ENCODE results near the gene SLC37A4.
A peak's percentile ranks its signal among the peaks of the same experiment; 100 is the strongest.

SLC37A4 gene

GRCh38 chr11:119029340-119030028 lies 1.2 kb downstream of the SLC37A4 start:
- TF ChIP-seq FOXM1 (IDR thresholded peaks at IDR 0.05; ENCODE audit: borderline replicate concordance, low read depth) = no peak
- TF ChIP-seq RAD21 (IDR thresholded peaks at IDR 0.05; ENCODE audit: low read depth) = no peak
- TF ChIP-seq CEBPB (IDR thresholded peaks at IDR 0.05) = no peak
- TF ChIP-seq ZBTB7A (IDR thresholded peaks at IDR 0.05; ENCODE audit: low read depth) = no peak
- TF ChIP-seq TAF1 (IDR thresholded peaks at IDR 0.05; ENCODE audit: low read depth) = no peak
- TF ChIP-seq MAX (IDR thresholded peaks at IDR 0.05) = no peak
- TF ChIP-seq EP300 (IDR thresholded peaks at IDR 0.05; ENCODE audit: borderline replicate concordance) = no peak
- TF ChIP-seq REST (IDR thresholded peaks at IDR 0.05; ENCODE audit: low read depth) = no peak
- TF ChIP-seq CREB1 (IDR thresholded peaks at IDR 0.05; ENCODE audit: low read depth) = no peak
- TF ChIP-seq TEAD4 (IDR thresholded peaks at IDR 0.05) = no peak
- TF ChIP-seq TCF12 (IDR thresholded peaks at IDR 0.05; ENCODE audit: low read depth) = no peak
- TF ChIP-seq YY1 (IDR thresholded peaks at IDR 0.05; ENCODE audit: low read depth) = no peak
- no peak for TF ChIP-seq USF1 (IDR thresholded peaks at IDR 0.05)
- TF ChIP-seq NFIC (IDR thresholded peaks at IDR 0.05) = no peak
- no peak for TF ChIP-seq EGR1 (IDR thresholded peaks at IDR 0.05)

- TF ChIP-seq YY1 (IDR thresholded peaks at IDR 0.05; ENCODE audit: low read depth) (no peak), USF1 (IDR thresholded peaks at IDR 0.05) (no peak)
Observed at GRCh38 chr11:119029069-119029339, 1.7 kb downstream of the SLC37A4 start.

- TF ChIP-seq TEAD4 (IDR thresholded peaks at IDR 0.05) (no peak), EP300 (IDR thresholded peaks at IDR 0.05; ENCODE audit: borderline replicate concordance) (no peak), MAX (IDR thresholded peaks at IDR 0.05) (0 out of 2 replicates have a peak, but pooled peaks have one; percentile 18)
Observed at GRCh38 chr11:119028346-119029068, 2.2 kb downstream of the SLC37A4 start.

- TF ChIP-seq EP300 (IDR thresholded peaks at IDR 0.05; ENCODE audit: borderline replicate concordance) (no peak), CREB1 (IDR thresholded peaks at IDR 0.05; ENCODE audit: low read depth) (no peak), RAD21 (IDR thresholded peaks at IDR 0.05; ENCODE audit: low read depth) (no peak), EGR1 (IDR thresholded peaks at IDR 0.05) (no peak), REST (IDR thresholded peaks at IDR 0.05; ENCODE audit: low read depth) (no peak), TCF12 (IDR thresholded peaks at IDR 0.05; ENCODE audit: low read depth) (no peak), FOXM1 (IDR thresholded peaks at IDR 0.05; ENCODE audit: borderline replicate concordance, low read depth) (no peak), ZBTB7A (IDR thresholded peaks at IDR 0.05; ENCODE audit: low read depth) (no peak), MAX (IDR thresholded peaks at IDR 0.05) (no peak), YY1 (IDR thresholded peaks at IDR 0.05; ENCODE audit: low read depth) (no peak), NFIC (IDR thresholded peaks at IDR 0.05) (no peak), TEAD4 (IDR thresholded peaks at IDR 0.05) (no peak), CEBPB (IDR thresholded peaks at IDR 0.05) (no peak)
Observed at GRCh38 chr11:119027561-119028345, 2.9 kb downstream of the SLC37A4 start.

GRCh38 chr11:119026970-119027369 lies 3.7 kb downstream of the SLC37A4 start:
- TF ChIP-seq MAX (IDR thresholded peaks at IDR 0.05) (no peak), ZBTB7A (IDR thresholded peaks at IDR 0.05; ENCODE audit: low read depth) (no peak), TEAD4 (IDR thresholded peaks at IDR 0.05) (no peak), REST (IDR thresholded peaks at IDR 0.05; ENCODE audit: low read depth) (no peak), FOXM1 (IDR thresholded peaks at IDR 0.05; ENCODE audit: borderline replicate concordance, low read depth) (no peak), NFIC (IDR thresholded peaks at IDR 0.05) (no peak), TCF12 (IDR thresholded peaks at IDR 0.05; ENCODE audit: low read depth) (no peak), EGR1 (IDR thresholded peaks at IDR 0.05) (no peak), USF1 (IDR thresholded peaks at IDR 0.05) (no peak), CEBPB (IDR thresholded peaks at IDR 0.05) (no peak), TAF1 (IDR thresholded peaks at IDR 0.05; ENCODE audit: low read depth) (no peak), YY1 (IDR thresholded peaks at IDR 0.05; ENCODE audit: low read depth) (no peak), EP300 (IDR thresholded peaks at IDR 0.05; ENCODE audit: borderline replicate concordance) (no peak), CREB1 (IDR thresholded peaks at IDR 0.05; ENCODE audit: low read depth) (no peak)
